ENCODE results near the gene NBAS.

GRCh38 chr2:15498554-15498953, 62.6 kb downstream of the NBAS start:
- TF ChIP-seq POLR2A (IDR thresholded peaks at IDR 0.05) (no peak), CTCF (IDR thresholded peaks at IDR 0.05) (no peak), EP300 (IDR thresholded peaks at IDR 0.05) (no peak)

Data from ovary (tissue), 3 donors.